K562 (cell line): ENCODE measurements around the gene ACSF2. TPM values are rescaled to one million over a fixed set of nuclear protein-coding genes. Genes with fewer than 3 reads are reported as not detected.

Experiments
- ATAC-seq: fragments of 200-7000 bp; cut with Tn5 transposase; 3 replicates; pipeline ENCODE4 v1.9.1; 2020; ENCODE audit warnings: moderate library complexity
- BruUV-seq: library from RNA; stranded (reverse); fragments of 400-500 nt; replicated peaks from 2 replicates; lab custom pipeline; 2021; lab: Mats Ljungman, UMichigan
- CTCF ChIA-PET: fragments of 300-600 bp; formaldehyde crosslinking; extraction: SDS; loops from one replicate; lab custom pipeline; 2021; ENCODE audit warnings: low intra/inter-chr PET ratio; lab: Yijun Ruan, JAX
- POLR2A ChIA-PET: fragments of 300-600, 350-650 bp; sonication (Branson Sonifier 250); formaldehyde crosslinking; extraction: SDS; loops from one replicate; lab custom pipeline; 2021; ENCODE audit warnings: antibody characterized with exemption, inconsistent platforms; lab: Yijun Ruan, JAX
- DNase-seq, 4 experiments: peaks; one replicate each; pipeline versions ENCODE4 v3.0.0 to v3.0.0-alpha.2; 2011 to 2018; ENCODE audit warnings: low spot score in 3 of 4, mixed read lengths in 3 of 4; ENCODE audit errors: extremely low read depth in 1 of 4
- FAIRE-seq: peaks from 2 replicates; lab custom pipeline; 2011; peaks lifted over from hg19 to GRCh38; lab: Jason Lieb, UNC
- H2AFZ ChIP-seq: 2 replicates; pipeline ENCODE4 v1.6.0; 2011; ENCODE audit warnings: low read depth, low read length, control low read depth, inconsistent platforms
- H3K27ac ChIP-seq: fragments of 200-600 bp; 3 replicates; pipeline ENCODE4 v1.8.0; 2011; ENCODE audit warnings: low read depth, mild to moderate bottlenecking, control low read depth, inconsistent platforms, low read length, moderate library complexity, mixed read lengths; ENCODE audit errors: extremely low read depth
- H3K27me3 ChIP-seq, 2 experiments: fragments of 300-600 bp in 1 of 2; 2 replicates in 1 of 2; 3 replicates in 1 of 2; pipeline versions ENCODE4 v1.6.0 to v1.8.0; 2011; ENCODE audit warnings: inconsistent platforms in 2 of 2, low read length in 2 of 2, mild to moderate bottlenecking in 1 of 2, mixed read lengths in 1 of 2, moderate library complexity in 1 of 2; ENCODE audit not compliant: control insufficient read depth in 2 of 2, insufficient read depth in 2 of 2
- H3K36me3 ChIP-seq: fragments of 300-600 bp; 3 replicates; pipeline ENCODE4 v1.8.0; 2011; ENCODE audit warnings: mild to moderate bottlenecking, low read length, inconsistent platforms; ENCODE audit not compliant: control insufficient read depth, insufficient read depth
- H3K4me1 ChIP-seq, 2 experiments: fragments of 200-600 bp in 1 of 2; replicated peaks in 1 of 2; 2 replicates in 1 of 2; 3 replicates in 1 of 2; pipeline versions ENCODE4 v1.5.1 to v1.8.0; 2011; ENCODE audit warnings: inconsistent platforms in 2 of 2, low read length in 2 of 2, mild to moderate bottlenecking in 1 of 2, mixed read lengths in 1 of 2, moderate library complexity in 1 of 2; ENCODE audit not compliant: control insufficient read depth in 2 of 2, insufficient read depth in 2 of 2
- H3K4me2 ChIP-seq: 2 replicates; pipeline ENCODE4 v1.6.1; 2011; ENCODE audit warnings: low read length, control low read depth, inconsistent platforms, mixed read lengths; ENCODE audit not compliant: insufficient read depth
- H3K4me3 ChIP-seq: fragments of 200-600 bp; sonication (generic), shearing (Covaris generic); 2 replicates; pipeline ENCODE4 v1.5.1; 2016; ENCODE audit warnings: control low read depth, inconsistent platforms
- H3K79me2 ChIP-seq: fragments of 200-600 bp; 3 replicates; pipeline ENCODE4 v1.8.0; 2011; ENCODE audit warnings: low read length, inconsistent platforms; ENCODE audit not compliant: control insufficient read depth, insufficient read depth
- H3K9ac ChIP-seq, 2 experiments: 2 replicates each; pipeline versions ENCODE4 v1.6.0 to v1.6.1; 2011; ENCODE audit warnings: low read depth in 2 of 2, low read length in 2 of 2, control low read depth in 1 of 2, inconsistent platforms in 1 of 2, mild to moderate bottlenecking in 1 of 2, mixed read lengths in 1 of 2; ENCODE audit not compliant: insufficient read depth in 1 of 2
- H3K9me1 ChIP-seq: one replicate; pipeline ENCODE4 v1.6.0; 2011; ENCODE audit warnings: inconsistent platforms, mild to moderate bottlenecking, low read length, moderate library complexity; ENCODE audit not compliant: control insufficient read depth, insufficient read depth
- H3K9me3 ChIP-seq: replicated peaks from 2 replicates; pipeline ENCODE4 v1.5.1; 2011; ENCODE audit warnings: low read depth, low read length, inconsistent platforms; ENCODE audit not compliant: control insufficient read depth, insufficient read depth
- H4K20me1 ChIP-seq: replicated peaks from 2 replicates; pipeline ENCODE4 v1.6.1; 2011; ENCODE audit warnings: low read length, inconsistent platforms, mixed read lengths; ENCODE audit not compliant: control insufficient read depth, insufficient read depth
- ARID3A ChIP-seq: IDR thresholded peaks from 2 replicates; pipeline ENCODE4 v1.6.1; 2012; ENCODE audit warnings: low read depth, low read length, improper control_type of control experiment, borderline replicate concordance
- FOXP1 ChIP-seq: sonication (generic); formaldehyde crosslinking; IDR thresholded peaks from 2 replicates; pipeline ENCODE4 v1.8.0; 2022; ENCODE audit warnings: mild to moderate bottlenecking, missing genetic modification reagents
- IFI16 ChIP-seq: fragments of 250-450 bp; sonication (Bioruptor Pico); IDR thresholded peaks from 2 replicates; pipeline ENCODE4 v2.1.2; 2022; ENCODE audit warnings: mild to moderate bottlenecking, inconsistent platforms
- KAT2B ChIP-seq: IDR thresholded peaks from one replicate; pipeline ENCODE4 v1.6.1; 2012; ENCODE audit warnings: low read depth, mild to moderate bottlenecking, control low read depth, inconsistent platforms, low read length, moderate library complexity
- NUFIP1 ChIP-seq: fragments of 450-650 bp; IDR thresholded peaks from 2 replicates; pipeline ENCODE4 v1.6.1; 2018; ENCODE audit not compliant: partially characterized antibody
- PCBP1 ChIP-seq: fragments of 200-400 bp; formaldehyde crosslinking; IDR thresholded peaks from 2 replicates; pipeline ENCODE4 v1.6.1; 2018; ENCODE audit warnings: mild to moderate bottlenecking, low read depth, low read length; ENCODE audit not compliant: poor library complexity, severe bottlenecking
- PHF8 ChIP-seq: fragments of 200-600 bp; sonication (generic); IDR thresholded peaks from 2 replicates; pipeline ENCODE4 v1.6.1; 2012; ENCODE audit warnings: mixed run types, mild to moderate bottlenecking, inconsistent platforms, low read length, moderate library complexity, borderline replicate concordance
- SNIP1 ChIP-seq: fragments of 450-650 bp; IDR thresholded peaks from 2 replicates; pipeline ENCODE4 v1.7.1; 2017; ENCODE audit warnings: low read depth, mild to moderate bottlenecking
- TRIM24 ChIP-seq, 2 experiments: fragments of 450-650 bp; IDR thresholded peaks; 2 replicates each; pipeline ENCODE4 v1.6.1; 2016
- ZNF311 ChIP-seq: fragments of 250-450 bp; sonication (Bioruptor Pico); IDR thresholded peaks from 2 replicates; pipeline ENCODE4 v1.4.0; 2020; ENCODE audit warnings: mild to moderate bottlenecking, moderate library complexity
- ZNF431 ChIP-seq: sonication (generic); formaldehyde crosslinking; IDR thresholded peaks from 2 replicates; pipeline ENCODE4 v1.8.0; 2022; ENCODE audit warnings: mild to moderate bottlenecking, missing genetic modification reagents
- ZNF445 ChIP-seq: fragments of 250-450 bp; sonication (Bioruptor Pico); IDR thresholded peaks from 2 replicates; pipeline ENCODE4 v1.4.0; 2020; ENCODE audit warnings: low read depth, mild to moderate bottlenecking, moderate library complexity
- ZNF449 ChIP-seq: fragments of 250-450 bp; sonication (Bioruptor Pico); IDR thresholded peaks from 2 replicates; pipeline ENCODE4 v1.8.0; 2022; ENCODE audit warnings: moderate library complexity, mild to moderate bottlenecking, inconsistent platforms
- ZNF583 ChIP-seq: fragments of 250-450 bp; sonication (Bioruptor Pico); IDR thresholded peaks from 2 replicates; pipeline ENCODE4 v1.4.0; 2020
- WGBS: fragments of 100-300 bp; shearing (Covaris generic); methylation state at CpG from one replicate; pipeline ENCODE4 v1.1.6; 2016; ENCODE audit warnings: low coverage, mixed read lengths; ENCODE audit not compliant: insufficient coverage; ENCODE audit errors: missing lambda C conversion rate; 5-methylcytosine and 5-hydroxymethylcytosine counted together
- in situ Hi-C: fragments of 300-500 bp; cut with MboI; formaldehyde crosslinking; loops from 4 replicates; pipeline ENCODE4 v1.15.0; 2018; ENCODE audit warnings: inconsistent platforms, mixed read lengths
- intact Hi-C: fragments of 100-400 bp; cut with micrococcal nuclease; formaldehyde crosslinking; loops from 2 replicates; pipeline ENCODE4 v1.14.2; 2022
- polyA plus RNA-seq, 8 experiments: library from polyadenylated mRNA; depleted of rRNA in 4 of 8; stranded (reverse) in 5 of 8; unstranded in 3 of 8; fragments of >200 nt; fragmentation: Nextera tagmentation in 2 of 8; fragmentation: Illumina TruSeq in 1 of 8; extraction: Ambion mirVana in 2 of 8; extraction: Trizol in 1 of 8; gene quantifications; 2 replicates each; pipeline versions ENCODE4 v1.2.1 to v1.2.3, GENCODE V29; 2011 to 2014; ENCODE audit warnings: inconsistent platforms in 1 of 8, missing spikeins in 1 of 8
- total RNA-seq, 7 experiments: library from RNA; depleted of rRNA in 6 of 7; stranded (reverse); fragments of >200 nt in 6 of 7; fragmentation: Illumina TruSeq in 2 of 7; extraction: Trizol in 2 of 7; gene quantifications; 2 replicates each; pipeline versions ENCODE4 v1.2.1 to v1.2.3, GENCODE V29; 2011 to 2021; ENCODE audit warnings: low replicate concordance in 1 of 7
- TF ChIP-seq, protein P1 (sequence below): sonication (generic); formaldehyde crosslinking; IDR thresholded peaks from 2 replicates; pipeline ENCODE4 v1.8.1; 2023; ENCODE audit warnings: mild to moderate bottlenecking, missing genetic modification reagents

The ACSF2 gene
- total and polyA plus RNA-seq, 9 of the 15 experiments (the other 6 are each of a cell fraction or from before 2014, with no cell fraction given), result 0.89 to 6.1 (median 3.5) TPM

DNA sequence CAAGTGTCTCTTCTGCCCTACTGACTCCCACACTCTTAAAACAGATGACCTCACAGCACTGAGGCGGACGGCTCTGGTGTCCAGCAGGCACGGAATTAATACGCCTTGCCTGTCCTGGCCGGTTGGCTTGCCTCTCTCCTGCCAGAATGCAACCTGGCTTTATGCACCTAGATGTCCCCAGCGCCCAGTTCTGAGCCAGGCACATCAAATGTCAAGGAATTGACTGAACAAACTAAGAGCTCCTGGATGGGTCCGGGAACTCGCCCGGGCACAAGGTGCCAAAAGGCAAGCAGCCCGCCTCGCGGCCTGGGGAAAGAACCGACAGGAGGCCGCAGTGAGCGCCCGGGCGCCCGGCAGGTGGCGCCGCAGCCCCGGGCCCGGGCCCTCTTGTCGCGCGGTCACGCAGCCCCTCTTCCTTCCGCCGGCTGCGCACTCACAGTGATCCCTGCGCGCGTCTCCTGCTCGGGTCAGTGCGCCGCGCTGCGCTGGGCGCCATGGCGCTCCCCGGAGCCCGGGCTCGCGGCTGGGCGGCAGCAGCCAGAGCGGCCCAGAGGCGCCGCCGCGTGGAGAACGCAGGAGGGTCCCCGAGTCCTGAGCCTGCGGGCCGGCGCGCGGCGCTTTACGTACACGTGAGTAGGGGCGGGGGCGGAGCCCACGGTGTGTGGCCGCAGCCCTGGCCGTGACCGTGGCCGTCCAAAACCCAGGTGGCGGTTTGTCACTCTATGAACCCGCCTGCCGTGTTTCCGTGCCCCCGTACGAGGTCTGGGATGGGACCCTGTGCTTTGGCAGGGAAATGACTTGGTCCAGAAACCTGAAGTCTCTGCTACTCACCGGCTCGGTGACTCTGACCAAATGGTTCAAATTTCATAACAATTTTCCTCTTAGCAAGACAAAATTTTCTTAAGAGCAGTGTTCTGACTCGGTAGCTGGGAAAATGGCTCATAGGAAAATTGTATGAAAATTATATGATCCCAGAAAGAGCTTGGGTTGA lies 52.7 kb downstream of the ACSF2 start, which contains the start of gene RSAD1:
Gene RSAD1, plus strand, starts transcription at position 470 of the 991 bp plus-strand sequence. Its CDS starts 25 bp downstream, at position 495.
- FAIRE-seq (peak; percentile 19), ATAC-seq (peak; percentile 93), DNase-seq (peak; percentile 89 to 93 (median 90))
- H3K4me3 ChIP-seq, result peak within 1 kb of the TSS; percentile 80
- H4K20me1 ChIP-seq, result no peaks in the 10 kb centered on the region
- intact Hi-C loops (loop anchor here (1.0 to 10.0 kb wide), 5 partner anchors 52 to 270 kb away; partner anchors contain the start of genes ACSF2 and LRRC59), in situ Hi-C loops (no loop called here)
- H3K4me2 ChIP-seq, result peak within 1 kb of the TSS; percentile 96
- no peaks in the 10 kb centered on the region for H3K9me3 ChIP-seq
- ChIA-PET POLR2A (interaction anchor here (0.6 to 1.1 kb wide), 10 partner anchors 9 to 453 kb away, joined by 3 to 7 read pairs (median 3); no protein-coding TSS in a partner anchor), CTCF (interaction anchor here (0.6 to 2.2 kb wide), 8 partner anchors 63 to 279 kb away, joined by 3 to 17 read pairs (median 6); partner anchors contain the start of genes COL1A1 and LRRC59)
- peak within 1 kb of the TSS; percentile 92 to 94 for H3K9ac ChIP-seq
- no peaks in the 10 kb centered on the region for H3K9me1 ChIP-seq
- peak within 1 kb of the TSS; percentile 91 for H2AFZ ChIP-seq
- H3K79me2 ChIP-seq, result peaks cover 18% of the 10 kb centered on the region
- BruUV-seq, result no TSS peak
- H3K4me1 ChIP-seq, result peaks cover 11 to 34% of the 10 kb centered on the region in 2 experiments; a peak in 4 of 5 replicates
- peaks cover 4 to 9% of the 10 kb centered on the region in 2 experiments; a peak in 2 of 5 replicates for H3K27me3 ChIP-seq
- peak within 1 kb of the TSS; percentile 90 for H3K27ac ChIP-seq
- WGBS, result 3% methylated on average over 62 of the region's 75 CpGs
- H3K36me3 ChIP-seq, result peaks cover 35% of the 10 kb centered on the region
- TF ChIP-seq IFI16 (no peak), PCBP1 (no peak), ZNF431 (CRISPR knock-in tag) (peak; percentile 82), PHF8 (peak; percentile 81), KAT2B (peak; percentile 74), ZNF445 (CRISPR knock-in tag) (no peak), ZNF311 (CRISPR knock-in tag) (no peak), SNIP1 (no peak), ARID3A (no peak), TRIM24 (IDR thresholded peaks at IDR 0.05) (no peak; a peak in 1 of 4 replicates), NUFIP1 (no peak), ZNF449 (no peak), ZNF583 (no peak), FOXP1 (peak; percentile 98)
- TF ChIP-seq, protein P1, sequence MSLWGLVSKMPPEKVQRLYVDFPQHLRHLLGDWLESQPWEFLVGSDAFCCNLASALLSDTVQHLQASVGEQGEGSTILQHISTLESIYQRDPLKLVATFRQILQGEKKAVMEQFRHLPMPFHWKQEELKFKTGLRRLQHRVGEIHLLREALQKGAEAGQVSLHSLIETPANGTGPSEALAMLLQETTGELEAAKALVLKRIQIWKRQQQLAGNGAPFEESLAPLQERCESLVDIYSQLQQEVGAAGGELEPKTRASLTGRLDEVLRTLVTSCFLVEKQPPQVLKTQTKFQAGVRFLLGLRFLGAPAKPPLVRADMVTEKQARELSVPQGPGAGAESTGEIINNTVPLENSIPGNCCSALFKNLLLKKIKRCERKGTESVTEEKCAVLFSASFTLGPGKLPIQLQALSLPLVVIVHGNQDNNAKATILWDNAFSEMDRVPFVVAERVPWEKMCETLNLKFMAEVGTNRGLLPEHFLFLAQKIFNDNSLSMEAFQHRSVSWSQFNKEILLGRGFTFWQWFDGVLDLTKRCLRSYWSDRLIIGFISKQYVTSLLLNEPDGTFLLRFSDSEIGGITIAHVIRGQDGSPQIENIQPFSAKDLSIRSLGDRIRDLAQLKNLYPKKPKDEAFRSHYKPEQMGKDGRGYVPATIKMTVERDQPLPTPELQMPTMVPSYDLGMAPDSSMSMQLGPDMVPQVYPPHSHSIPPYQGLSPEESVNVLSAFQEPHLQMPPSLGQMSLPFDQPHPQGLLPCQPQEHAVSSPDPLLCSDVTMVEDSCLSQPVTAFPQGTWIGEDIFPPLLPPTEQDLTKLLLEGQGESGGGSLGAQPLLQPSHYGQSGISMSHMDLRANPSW (CRISPR knock-in tag), result 0 out of 2 replicates have a peak, but pooled peaks have one; percentile 91
